Esophagus (tissue), 2 donors: ENCODE results near the gene FRMD4A. TPM values are rescaled to one million over a fixed set of nuclear protein-coding genes. Genes with fewer than 3 reads are reported as not detected.
"Not testable (repeated sequence)": the region's sequence is repeated elsewhere in the genome, so short reads cannot be mapped to it uniquely, and the experiment has no call there.

Source experiments
- H3K27ac ChIP-seq, 2 donors: one replicate each; pipeline ENCODE4 v1.5.1; 2013; ENCODE audit warnings: low read depth in 2 of 2, mild to moderate bottlenecking in 2 of 2, inconsistent platforms in 1 of 2, low read length in 1 of 2, moderate library complexity in 1 of 2
- H3K27me3 ChIP-seq, 2 donors: one replicate each; pipeline ENCODE4 v1.6.1; 2013; ENCODE audit warnings: low read length in 2 of 2, control low read depth in 1 of 2, mild to moderate bottlenecking in 1 of 2; ENCODE audit not compliant: insufficient read depth in 2 of 2, control insufficient read depth in 1 of 2
- H3K36me3 ChIP-seq, 2 donors: one replicate each; pipeline ENCODE4 v1.6.1; 2013; ENCODE audit warnings: low read length in 1 of 2; ENCODE audit not compliant: control insufficient read depth in 2 of 2, insufficient read depth in 2 of 2
- H3K4me1 ChIP-seq, 2 donors: one replicate each; pipeline ENCODE4 v1.6.1; 2013; ENCODE audit warnings: low read length in 1 of 2; ENCODE audit not compliant: control insufficient read depth in 2 of 2, insufficient read depth in 2 of 2
- H3K4me3 ChIP-seq, 2 donors: one replicate each; pipeline ENCODE4 v1.5.1; 2013; ENCODE audit warnings: low read length in 2 of 2, mild to moderate bottlenecking in 2 of 2, low read depth in 1 of 2, moderate library complexity in 1 of 2
- H3K9me3 ChIP-seq, 2 donors: one replicate each; pipeline ENCODE4 v1.6.1; 2013; ENCODE audit warnings: mild to moderate bottlenecking in 2 of 2, low read depth in 1 of 2, low read length in 1 of 2, moderate library complexity in 1 of 2; ENCODE audit not compliant: control insufficient read depth in 2 of 2, insufficient read depth in 1 of 2
- WGBS, 2 donors: extraction: QIAGEN DNeasy Blood & Tissue Kit; methylation state at CpG; one replicate each; pipeline ENCODE4 v1.1.7; 2013; 5-methylcytosine and 5-hydroxymethylcytosine counted together
- polyA plus RNA-seq, 2 donors: library from polyadenylated mRNA; stranded (reverse); fragments of 200-250 nt; gene quantifications; one replicate each; pipeline ENCODE4 v1.2.3, GENCODE V29; 2013
- donor health status: healthy with polysubstance abuse.
- donor health status: Bipolar disorder and iron deficiency.

FRMD4A gene
- polyA plus RNA-seq, 2 donors: 9.3 to 12.6 TPM

DNA sequence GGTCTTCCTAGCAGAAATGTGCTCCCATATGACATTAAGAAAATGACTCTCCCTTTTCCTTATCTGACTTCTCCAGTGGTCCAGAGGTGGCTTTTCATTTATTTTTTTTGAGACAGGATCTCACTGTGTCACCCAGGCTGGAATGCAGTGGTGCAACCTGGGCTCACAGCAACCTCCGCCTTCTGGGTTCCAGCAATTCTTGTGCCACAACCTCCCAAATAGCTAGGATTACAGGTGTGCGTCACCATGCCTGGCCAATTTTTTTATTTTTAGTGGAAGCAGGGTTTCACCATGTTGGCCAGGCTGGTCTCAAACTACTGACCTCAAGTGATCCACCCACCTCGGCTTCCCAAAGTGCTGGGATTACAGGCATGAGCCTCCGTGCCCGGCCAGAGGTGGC lies 563.6 kb downstream of the FRMD4A start:
- not testable (repeated sequence) for H3K27ac ChIP-seq, H3K36me3 ChIP-seq, H3K27me3 ChIP-seq, H3K9me3 ChIP-seq, H3K4me3 ChIP-seq, H3K4me1 ChIP-seq
- WGBS, 2 donors: 92 to 96% methylated on average over 5 of the region's 5 CpGs

DNA sequence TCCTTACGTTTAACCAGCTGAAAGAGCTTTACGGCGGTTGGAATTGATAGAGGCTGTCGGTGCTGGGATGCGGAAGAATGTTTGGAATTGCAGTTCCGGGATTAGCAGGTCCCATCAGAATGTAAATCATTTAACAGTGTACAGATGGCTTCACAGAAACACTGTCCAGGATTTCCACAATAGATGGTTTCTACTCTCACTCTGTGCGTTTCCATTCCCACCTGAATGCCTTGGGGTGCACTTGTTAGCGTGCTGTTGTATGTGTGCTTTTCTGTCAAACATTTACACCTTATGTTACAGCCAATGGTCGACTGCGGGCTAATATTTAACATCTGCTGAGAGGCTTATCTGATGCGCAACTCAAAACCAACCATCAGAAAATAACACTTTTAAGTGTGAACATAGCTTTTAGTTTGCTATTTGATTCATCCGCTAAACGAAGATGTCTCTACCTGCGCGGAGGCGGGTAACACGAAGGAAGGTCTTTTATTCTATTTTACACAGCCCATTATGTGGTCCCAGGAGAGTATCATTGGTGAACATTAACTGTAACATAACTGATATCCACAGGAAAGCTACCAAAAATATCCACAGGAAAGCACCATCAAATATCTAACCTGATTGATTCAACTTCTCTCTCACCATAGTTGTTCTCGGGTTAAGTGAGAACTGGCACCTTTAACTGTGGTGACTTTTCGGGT lies 564.9 kb downstream of the FRMD4A start:
- Histone ChIP-seq H3K27ac (no peak overlapping the region), H3K4me3 (no peak overlapping the region), H3K4me1 (peaks cover 0 to 2% of the 10 kb centered on the region in 2 donors), H3K9me3 (no peaks in the 10 kb centered on the region), H3K36me3 (peaks cover 0 to 3% of the 10 kb centered on the region in 2 donors), H3K27me3 (no peaks in the 10 kb centered on the region)
- 69 to 88% methylated on average over 19 of the region's 19 CpGs for WGBS, 2 donors

DNA sequence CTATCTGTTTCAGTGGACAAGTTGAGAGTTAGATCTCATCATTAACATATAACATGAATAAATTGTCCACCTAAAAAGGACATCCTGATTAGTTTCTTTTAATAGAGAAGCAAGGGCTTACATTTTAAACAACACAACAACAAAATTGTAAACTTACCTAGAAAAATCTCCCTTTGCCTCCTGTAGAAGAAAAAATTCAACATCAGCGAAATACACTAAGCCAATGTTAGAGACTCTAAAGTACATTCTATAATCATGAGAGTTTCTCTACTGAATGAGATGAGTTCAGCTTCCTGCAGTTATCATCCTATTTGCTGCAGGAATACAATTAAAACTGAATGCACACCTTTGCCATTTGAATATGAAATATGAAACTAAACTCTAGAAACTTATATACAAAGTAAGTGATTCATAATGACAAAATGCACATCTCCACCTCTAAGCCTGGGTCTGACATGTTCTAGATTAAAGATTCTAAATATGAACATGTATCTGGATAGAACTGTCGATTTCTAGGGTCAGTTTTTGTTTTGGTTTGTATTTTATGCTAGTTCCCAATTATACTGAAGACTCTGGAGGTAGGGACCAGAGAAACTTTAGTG lies 569.1 kb downstream of the FRMD4A start:
- no peaks in the 10 kb centered on the region for H3K9me3 ChIP-seq
- H3K4me3 ChIP-seq: no peak overlapping the region
- peaks cover 0 to 3% of the 10 kb centered on the region in 2 donors for H3K4me1 ChIP-seq
- H3K27ac ChIP-seq: no peak overlapping the region
- WGBS, 2 donors: 85 to 86% methylated on average over 2 of the region's 2 CpGs
- no peaks in the 10 kb centered on the region for H3K36me3 ChIP-seq
- no peaks in the 10 kb centered on the region for H3K27me3 ChIP-seq

DNA sequence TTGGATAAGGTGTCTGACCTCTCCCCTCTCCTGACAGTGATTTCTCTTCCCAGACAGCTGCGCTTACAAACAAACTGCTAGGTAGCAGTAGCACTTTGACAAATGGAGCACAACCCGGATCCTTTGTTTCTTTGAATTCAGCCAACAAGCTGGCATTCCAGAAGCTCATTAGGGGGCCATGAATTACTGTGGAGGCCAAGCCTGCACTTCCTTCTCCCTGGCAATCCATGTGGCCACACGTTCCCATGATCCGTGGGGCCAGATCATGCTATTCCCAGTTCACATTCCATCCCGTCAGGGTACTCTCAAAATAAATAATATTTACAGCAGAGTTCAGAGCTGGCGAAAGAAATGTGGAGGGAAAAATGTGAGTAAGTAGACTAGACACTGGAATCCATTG lies 571.6 kb downstream of the FRMD4A start:
- peaks cover 0 to 3% of the 10 kb centered on the region in 2 donors for H3K4me1 ChIP-seq
- 85 to 88% methylated on average over 6 of the region's 6 CpGs for WGBS, 2 donors
- no peaks in the 10 kb centered on the region for H3K36me3 ChIP-seq
- no peak overlapping the region for H3K4me3 ChIP-seq
- no peaks in the 10 kb centered on the region for H3K9me3 ChIP-seq
- H3K27ac ChIP-seq: no peak overlapping the region
- H3K27me3 ChIP-seq: no peaks in the 10 kb centered on the region

DNA sequence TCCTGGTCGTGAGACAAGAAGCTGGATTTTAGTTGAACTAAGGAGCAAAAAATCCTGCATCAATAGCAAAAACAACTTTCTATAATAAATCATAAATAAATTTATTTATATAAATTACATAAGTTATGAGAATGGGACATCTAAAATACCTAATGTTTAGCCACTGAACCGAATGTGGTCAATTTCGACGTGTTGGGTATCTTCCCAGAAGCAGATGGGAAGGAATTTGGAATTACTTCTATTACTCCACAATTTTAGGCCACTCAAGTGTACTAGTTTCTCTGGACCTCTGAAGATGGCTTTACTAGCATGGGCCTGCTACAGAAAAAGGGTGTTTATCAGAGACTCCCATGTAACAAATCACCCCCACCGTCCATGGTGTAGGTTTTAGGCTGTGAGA lies 572.0 kb downstream of the FRMD4A start:
- Histone ChIP-seq H3K4me3 (no peak overlapping the region), H3K9me3 (no peaks in the 10 kb centered on the region), H3K36me3 (no peaks in the 10 kb centered on the region), H3K27ac (no peak overlapping the region), H3K4me1 (peaks cover 0 to 3% of the 10 kb centered on the region in 2 donors), H3K27me3 (no peaks in the 10 kb centered on the region)
- 85 to 90% methylated on average over 5 of the region's 5 CpGs for WGBS, 2 donors

DNA sequence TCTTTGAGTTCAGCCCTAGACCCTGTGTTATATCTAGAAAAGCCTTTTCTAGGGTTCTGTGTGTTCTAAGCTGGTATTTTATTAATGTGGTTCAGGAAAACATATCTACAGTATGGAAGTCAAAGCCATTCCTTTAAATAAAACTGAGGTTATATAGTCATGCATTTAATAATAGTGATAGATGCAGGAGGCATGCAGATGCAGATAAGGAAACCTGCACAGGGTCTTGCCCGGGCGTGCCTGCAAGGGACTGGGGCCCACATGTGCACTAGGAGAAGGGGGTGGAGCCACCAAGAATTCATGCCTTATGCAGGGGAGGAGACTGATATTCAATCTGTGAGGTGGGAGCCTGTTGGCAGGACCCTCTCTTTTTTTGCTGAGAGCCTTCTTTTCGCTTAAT lies 572.4 kb downstream of the FRMD4A start:
- H3K36me3 ChIP-seq: no peaks in the 10 kb centered on the region
- H3K9me3 ChIP-seq: no peaks in the 10 kb centered on the region
- no peak overlapping the region for H3K27ac ChIP-seq
- peaks cover 0 to 3% of the 10 kb centered on the region in 2 donors for H3K4me1 ChIP-seq
- no peak overlapping the region for H3K4me3 ChIP-seq
- H3K27me3 ChIP-seq: no peaks in the 10 kb centered on the region
- WGBS, 2 donors: 73 to 74% methylated on average over 3 of the region's 3 CpGs

DNA sequence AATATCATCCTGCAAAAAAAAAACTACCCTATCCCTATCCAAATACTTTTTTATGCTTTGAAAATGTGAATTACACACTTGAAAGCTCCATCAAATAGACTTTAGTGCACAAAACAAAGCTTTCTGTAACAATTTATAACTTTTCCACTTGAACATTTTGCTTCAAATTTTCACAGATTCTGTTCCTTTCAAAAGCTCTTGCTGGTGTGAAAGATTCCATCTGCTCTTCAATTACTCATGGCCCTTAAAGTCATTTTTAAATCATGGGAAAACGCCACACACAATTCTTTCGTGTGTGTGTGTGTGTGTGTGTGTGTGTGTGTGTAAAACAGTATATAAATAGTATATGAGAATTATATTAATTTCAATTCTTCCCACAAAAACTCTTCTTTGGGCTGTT lies 576.4 kb downstream of the FRMD4A start:
- no peak overlapping the region for H3K27ac ChIP-seq
- H3K36me3 ChIP-seq: no peaks in the 10 kb centered on the region
- no peaks in the 10 kb centered on the region for H3K27me3 ChIP-seq
- H3K9me3 ChIP-seq: no peaks in the 10 kb centered on the region
- 84 to 88% methylated on average over 2 of the region's 2 CpGs for WGBS, 2 donors
- H3K4me1 ChIP-seq: peaks cover 0 to 3% of the 10 kb centered on the region in 2 donors
- H3K4me3 ChIP-seq: no peak overlapping the region

DNA sequence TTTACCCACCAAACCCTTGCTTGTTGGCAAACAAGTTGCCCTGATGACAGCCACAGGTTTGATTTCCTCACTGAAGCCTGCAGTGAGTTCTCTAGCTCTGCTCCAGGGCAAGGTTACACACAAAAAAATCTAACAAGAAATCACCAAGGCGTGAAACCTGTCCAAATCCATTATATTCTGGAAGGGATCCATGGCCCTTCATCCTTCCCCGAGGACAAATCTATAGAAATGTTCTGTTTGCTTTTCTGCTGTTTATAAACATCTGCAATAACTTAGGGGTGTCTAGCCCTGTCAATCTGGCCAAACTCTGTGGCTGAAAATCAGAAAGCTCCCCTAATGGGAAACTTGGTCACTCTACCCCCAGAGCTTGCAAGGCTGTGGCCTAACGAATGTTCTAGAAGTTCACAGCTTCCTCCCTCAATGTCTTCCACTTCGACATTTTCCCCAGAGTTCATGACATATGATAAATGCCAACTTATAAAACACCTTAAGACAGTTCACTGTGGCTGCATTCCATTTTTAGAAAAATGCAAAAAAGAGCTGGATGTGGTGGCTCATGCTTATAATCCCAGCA lies 579.4 kb downstream of the FRMD4A start:
- 57 to 72% methylated on average over 4 of the region's 4 CpGs for whole genome bisulfite sequencing, 2 donors

DNA sequence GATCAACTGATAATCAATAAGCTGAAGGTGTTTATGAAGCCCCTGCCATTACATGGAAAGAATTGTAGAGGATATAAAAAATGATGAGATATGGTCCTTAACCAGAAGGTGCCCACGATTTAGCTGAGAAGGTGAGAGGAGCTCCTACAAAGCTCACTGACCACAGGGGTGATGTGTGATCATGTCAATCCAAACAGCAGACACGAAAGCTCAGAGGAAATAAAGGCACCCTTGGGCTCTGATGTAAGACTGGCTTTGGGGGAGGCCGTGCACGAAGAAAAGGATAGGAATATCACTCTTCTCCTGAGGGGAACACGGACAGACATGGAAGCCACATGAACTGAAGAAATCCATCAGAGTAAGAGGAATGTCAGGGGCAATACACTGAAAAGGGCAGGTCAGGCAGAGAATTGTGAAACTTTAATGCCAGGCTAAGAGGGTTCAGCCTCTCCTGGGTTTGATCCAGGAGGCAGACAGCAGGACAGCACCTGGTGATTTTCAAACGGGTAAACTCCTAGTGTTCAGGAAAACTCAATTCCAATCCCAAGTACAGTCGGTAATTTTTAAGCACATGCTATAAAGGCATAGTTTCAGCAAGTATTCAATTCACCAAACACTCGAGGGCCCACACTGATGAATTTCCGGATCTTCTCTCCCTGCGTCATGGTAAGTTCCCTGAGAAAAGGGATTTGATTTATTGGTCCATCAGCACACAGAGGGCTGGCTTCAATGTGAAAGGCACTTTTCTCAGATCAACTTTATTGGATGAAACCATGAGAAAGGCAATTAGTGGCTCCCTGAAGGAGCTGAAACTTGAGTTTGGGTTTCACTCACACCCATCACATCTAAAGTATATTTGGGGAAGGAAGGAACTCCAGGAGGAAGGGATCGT lies 580.2 kb downstream of the FRMD4A start:
- H3K27me3 ChIP-seq: no peaks in the 10 kb centered on the region

More for the DNA sequence above, 579.4 kb downstream of the FRMD4A start:
- no peaks in the 10 kb centered on the region for H3K27me3 ChIP-seq
- H3K4me1 ChIP-seq: no peaks in the 10 kb centered on the region
- no peak overlapping the region for H3K4me3 ChIP-seq
- H3K9me3 ChIP-seq: no peaks in the 10 kb centered on the region
- no peak overlapping the region for H3K27ac ChIP-seq
- H3K36me3 ChIP-seq: no peaks in the 10 kb centered on the region

More for the DNA sequence above, 580.2 kb downstream of the FRMD4A start:
- WGBS, 2 donors: 79 to 85% methylated on average over 11 of the region's 11 CpGs
- H3K36me3 ChIP-seq: no peaks in the 10 kb centered on the region
- H3K4me3 ChIP-seq: no peak overlapping the region
- H3K27ac ChIP-seq: no peak overlapping the region
- H3K9me3 ChIP-seq: no peaks in the 10 kb centered on the region
- no peaks in the 10 kb centered on the region for H3K4me1 ChIP-seq
